GM20431 (cell line): ENCODE data around the gene GABRG3.
"Not testable (repeated sequence)": the region's sequence is repeated elsewhere in the genome, so short reads cannot be mapped to it uniquely, and the experiment has no call there.

Source experiments
- in situ Hi-C: fragments of 300-500 bp; cut with MseI, MboI; formaldehyde crosslinking; loops from one replicate; pipeline ENCODE4 v1.15.0; 2020; ENCODE audit warnings: low sequenced_read_pairs; ENCODE audit not compliant: unreplicated experiment

GABRG3 gene

GRCh38 chr15:27365456-27365855, 394.5 kb downstream of the GABRG3 start:
- in situ Hi-C loops = no loop called here

GRCh38 chr15:27377391-27377790, 406.4 kb downstream of the GABRG3 start:
- in situ Hi-C loops = not testable (repeated sequence)

- in situ Hi-C loops = no loop called here
These were observed 411.5 kb downstream of the GABRG3 start for GRCh38 chr15:27382361-27383025.

GRCh38 chr15:27383726-27384125, 412.7 kb downstream of the GABRG3 start:
- in situ Hi-C loops = no loop called here

- in situ Hi-C loops = no loop called here
These were observed 421.2 kb downstream of the GABRG3 start for GRCh38 chr15:27392163-27392562.

- in situ Hi-C loops = no loop called here
These were observed 425.5 kb downstream of the GABRG3 start for GRCh38 chr15:27396521-27396920.

GRCh38 chr15:27396996-27397395, 426.0 kb downstream of the GABRG3 start:
- in situ Hi-C loops = no loop called here

GRCh38 chr15:27398631-27399161, 427.7 kb downstream of the GABRG3 start:
- in situ Hi-C loops = no loop called here

- in situ Hi-C loops = no loop called here
These were observed 428.3 kb downstream of the GABRG3 start for GRCh38 chr15:27399241-27399640.

GRCh38 chr15:27401471-27401870, 430.5 kb downstream of the GABRG3 start:
- in situ Hi-C loops = no loop called here

GRCh38 chr15:27408428-27408827, 437.4 kb downstream of the GABRG3 start:
- in situ Hi-C loops = no loop called here

- in situ Hi-C loops = no loop called here
These were observed 440.1 kb downstream of the GABRG3 start for GRCh38 chr15:27410996-27411605.

- in situ Hi-C loops = no loop called here
These were observed 441.4 kb downstream of the GABRG3 start for GRCh38 chr15:27412415-27412814.

GRCh38 chr15:27414168-27414870, 443.3 kb downstream of the GABRG3 start:
- in situ Hi-C loops = no loop called here

GRCh38 chr15:27418726-27419125, 447.7 kb downstream of the GABRG3 start:
- in situ Hi-C loops = no loop called here

GRCh38 chr15:27422997-27423396, 452.0 kb downstream of the GABRG3 start:
- in situ Hi-C loops = no loop called here

- in situ Hi-C loops = no loop called here
These were observed 455.8 kb downstream of the GABRG3 start for GRCh38 chr15:27426805-27427204.

- in situ Hi-C loops = no loop called here
These were observed 456.3 kb downstream of the GABRG3 start for GRCh38 chr15:27427276-27427675.

GRCh38 chr15:27428151-27428550, 457.2 kb downstream of the GABRG3 start:
- in situ Hi-C loops = no loop called here

GRCh38 chr15:27429577-27429976, 458.6 kb downstream of the GABRG3 start:
- in situ Hi-C loops = no loop called here

GRCh38 chr15:27433604-27434003, 462.6 kb downstream of the GABRG3 start:
- in situ Hi-C loops = no loop called here
